Hematopoietic multipotent progenitor cell (in vitro differentiated cells): ENCODE measurements around the gene PLCD1. TPM values are rescaled to one million over a fixed set of nuclear protein-coding genes. Genes with fewer than 3 reads are reported as not detected.

Source experiments
- DNase-seq, 3 donors: peaks; one replicate each; pipeline ENCODE4 v3.0.0-alpha.2; 2011 to 2015; ENCODE audit warnings: low read depth in 2 of 3, low spot score in 2 of 3
- total RNA-seq: library from RNA; depleted of rRNA; stranded (reverse); fragments of >200 nt; gene quantifications from one replicate; pipeline ENCODE4 v1.2.3, GENCODE V29; 2012

The PLCD1 gene
- total RNA-seq, 1 donor, result 12.1 TPM

- DNase-seq, result no peak
Observed at GRCh38 chr3:38001456-38002081, 27.9 kb downstream of the PLCD1 start.

- no peak for DNase-seq
Observed at GRCh38 chr3:38000965-38001455, 28.4 kb downstream of the PLCD1 start.

- no peak for DNase-seq
Observed at GRCh38 chr3:38000242-38000916, 29.1 kb downstream of the PLCD1 start.

GRCh38 chr3:37999836-38000235 lies 29.6 kb downstream of the PLCD1 start:
- no peak for DNase-seq

- no peak for DNase-seq
Observed at GRCh38 chr3:37997791-37998370, 31.6 kb downstream of the PLCD1 start.

GRCh38 chr3:37997342-37997741 lies 32.1 kb downstream of the PLCD1 start:
- DNase-seq, result no peak

- DNase-seq, result peak; percentile 70 to 87 (median 76)
Observed at GRCh38 chr3:37996785-37997301, 32.6 kb downstream of the PLCD1 start.

GRCh38 chr3:37995652-37996641 lies 33.5 kb downstream of the PLCD1 start:
- DNase-seq, result no peak

- no peak for DNase-seq
Observed at GRCh38 chr3:37994639-37994972, 34.8 kb downstream of the PLCD1 start.

- DNase-seq, result peak; percentile 34 to 57 (median 48)
Observed at GRCh38 chr3:37993820-37994638, 35.4 kb downstream of the PLCD1 start.

- DNase-seq, result no peak
Observed at GRCh38 chr3:37993460-37993819, 36.0 kb downstream of the PLCD1 start.

- no peak for DNase-seq
Observed at GRCh38 chr3:37993067-37993455, 36.4 kb downstream of the PLCD1 start.

- DNase-seq, result no peak
Observed at GRCh38 chr3:37992271-37993066, 37.0 kb downstream of the PLCD1 start.

GRCh38 chr3:37991823-37992222 lies 37.6 kb downstream of the PLCD1 start:
- DNase-seq, result no peak

GRCh38 chr3:37991109-37991508 lies 38.3 kb downstream of the PLCD1 start:
- DNase-seq, result no peak

GRCh38 chr3:37990527-37990926 lies 38.9 kb downstream of the PLCD1 start, which contains the start of gene VILL:
Gene VILL, plus strand, starts transcription at chr3:37990786. Its CDS starts 2,887 bp downstream, at chr3:37993673.
- DNase-seq, result no peak

- no peak for DNase-seq
Observed at GRCh38 chr3:37989821-37990480, 39.5 kb downstream of the PLCD1 start.

GRCh38 chr3:37988931-37989525 lies 40.4 kb downstream of the PLCD1 start:
- DNase-seq, result no peak
